ENCODE data around the gene CLTB. TPM values are rescaled to one million over a fixed set of nuclear protein-coding genes. Genes with fewer than 3 reads are reported as not detected.

Gene CLTB
- total and polyA plus RNA-seq, 10 donors = 51.9 to 98.4 (median 63.9) TPM

DNA sequence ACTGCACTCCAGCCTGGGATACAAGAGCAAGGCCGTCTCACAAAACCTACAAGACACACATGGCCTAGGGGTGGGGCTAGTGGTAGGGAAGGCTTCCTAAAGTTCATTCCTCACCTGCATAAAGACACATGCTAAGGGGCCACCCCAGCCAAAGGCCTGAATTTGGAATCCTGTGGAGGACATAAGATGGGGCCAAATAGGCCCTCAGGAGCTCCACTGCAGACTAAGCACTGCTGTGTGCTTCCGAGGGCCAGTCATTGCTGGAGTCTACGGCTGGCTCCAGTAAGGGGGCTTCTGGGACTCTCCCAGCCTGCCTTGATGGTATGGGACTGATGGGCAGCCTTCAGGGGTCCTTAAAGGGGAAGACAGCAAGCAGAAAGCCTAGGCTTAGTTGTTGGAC, 33.6 kb downstream of the CLTB start:
- intact Hi-C loops (cut with DNase I; ENCODE audit: low total_unique reads) = no loop called here
- no peaks in the 10 kb centered on the region for H3K9me3 ChIP-seq
- DNase-seq = peak; percentile 15
- TF ChIP-seq POLR2AphosphoS5 (IDR thresholded peaks at IDR 0.05) (no peak), POLR2A (IDR thresholded peaks at IDR 0.05) (no peak)
- TF ChIP-seq, protein P1, sequence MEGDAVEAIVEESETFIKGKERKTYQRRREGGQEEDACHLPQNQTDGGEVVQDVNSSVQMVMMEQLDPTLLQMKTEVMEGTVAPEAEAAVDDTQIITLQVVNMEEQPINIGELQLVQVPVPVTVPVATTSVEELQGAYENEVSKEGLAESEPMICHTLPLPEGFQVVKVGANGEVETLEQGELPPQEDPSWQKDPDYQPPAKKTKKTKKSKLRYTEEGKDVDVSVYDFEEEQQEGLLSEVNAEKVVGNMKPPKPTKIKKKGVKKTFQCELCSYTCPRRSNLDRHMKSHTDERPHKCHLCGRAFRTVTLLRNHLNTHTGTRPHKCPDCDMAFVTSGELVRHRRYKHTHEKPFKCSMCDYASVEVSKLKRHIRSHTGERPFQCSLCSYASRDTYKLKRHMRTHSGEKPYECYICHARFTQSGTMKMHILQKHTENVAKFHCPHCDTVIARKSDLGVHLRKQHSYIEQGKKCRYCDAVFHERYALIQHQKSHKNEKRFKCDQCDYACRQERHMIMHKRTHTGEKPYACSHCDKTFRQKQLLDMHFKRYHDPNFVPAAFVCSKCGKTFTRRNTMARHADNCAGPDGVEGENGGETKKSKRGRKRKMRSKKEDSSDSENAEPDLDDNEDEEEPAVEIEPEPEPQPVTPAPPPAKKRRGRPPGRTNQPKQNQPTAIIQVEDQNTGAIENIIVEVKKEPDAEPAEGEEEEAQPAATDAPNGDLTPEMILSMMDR (IDR thresholded peaks at IDR 0.05 in 8 of 11, conservative IDR thresholded peaks at IDR 0.05 in 3 of 11) = no peak
- peaks cover 5 to 20% (median 14%) of the 10 kb centered on the region in 6 donors for H3K4me1 ChIP-seq
- WGBS, 5 donors = 79 to 93% (median 89%) methylated on average over 2 to 3 of the region's 3 CpGs
- no peak overlapping the region for H3K27ac ChIP-seq
- no peaks in the 10 kb centered on the region for H3K27me3 ChIP-seq (replicated peaks in 1 of 7)
- no peak overlapping the region for H3K4me3 ChIP-seq
- peaks cover 0 to 69% (median 49%) of the 10 kb centered on the region in 6 donors for H3K36me3 ChIP-seq

GRCh38 chr5:176381979-176382378, 34.4 kb downstream of the CLTB start:
- H3K4me1 ChIP-seq = peaks cover 0 to 15% (median 7%) of the 10 kb centered on the region in 6 donors
- H3K9me3 ChIP-seq = no peaks in the 10 kb centered on the region
- DNase-seq = peak; percentile 30
- TF ChIP-seq POLR2AphosphoS5 (IDR thresholded peaks at IDR 0.05) = no peak
- peaks cover 0 to 69% (median 49%) of the 10 kb centered on the region in 6 donors for H3K36me3 ChIP-seq
- intact Hi-C loops (cut with DNase I; ENCODE audit: low total_unique reads) = no loop called here
- no peak overlapping the region for H3K4me3 ChIP-seq
- no peak overlapping the region for H3K27ac ChIP-seq
- H3K27me3 ChIP-seq (replicated peaks in 1 of 7) = no peaks in the 10 kb centered on the region
- WGBS, 5 donors = 95 to 100% (median 96%) methylated on average over 2 to 3 of the region's 3 CpGs

- DNase-seq = no peak
Observed at GRCh38 chr5:176381423-176381822, 34.9 kb downstream of the CLTB start.

GRCh38 chr5:176379881-176380280, 36.5 kb downstream of the CLTB start:
- Histone ChIP-seq H3K36me3 (peaks cover 0 to 48% (median 36%) of the 10 kb centered on the region in 6 donors), H3K4me3 (no peak overlapping the region), H3K4me1 (no peaks in the 10 kb centered on the region), H3K9me3 (no peaks in the 10 kb centered on the region), H3K27ac (no peak overlapping the region), H3K27me3 (replicated peaks in 1 of 7) (no peaks in the 10 kb centered on the region)
- 58 to 67% (median 62%) methylated on average over 3 of the region's 3 CpGs for WGBS, 5 donors
- intact Hi-C loops (cut with DNase I; ENCODE audit: low total_unique reads) = no loop called here
- TF ChIP-seq POLR2A (IDR thresholded peaks at IDR 0.05) = no peak
- no peak for TF ChIP-seq POLR2AphosphoS5 (IDR thresholded peaks at IDR 0.05)
- TF ChIP-seq, protein P1 (IDR thresholded peaks at IDR 0.05 in 8 of 11, conservative IDR thresholded peaks at IDR 0.05 in 3 of 11) = no peak
- DNase-seq = no peak

More at GRCh38 chr5:176381423-176381822, 34.9 kb downstream of the CLTB start:
- Histone ChIP-seq H3K27ac (no peak overlapping the region), H3K27me3 (replicated peaks in 1 of 7) (no peaks in the 10 kb centered on the region), H3K36me3 (peaks cover 0 to 64% (median 48%) of the 10 kb centered on the region in 6 donors), H3K9me3 (no peaks in the 10 kb centered on the region), H3K4me3 (no peak overlapping the region), H3K4me1 (peaks cover 0 to 9% (median 2%) of the 10 kb centered on the region in 6 donors)
- 81 to 94% (median 92%) methylated on average over 3 of the region's 3 CpGs for WGBS, 5 donors
- intact Hi-C loops (cut with DNase I; ENCODE audit: low total_unique reads) = no loop called here
- TF ChIP-seq POLR2A (IDR thresholded peaks at IDR 0.05) = no peak
- TF ChIP-seq, protein P1 (IDR thresholded peaks at IDR 0.05 in 8 of 11, conservative IDR thresholded peaks at IDR 0.05 in 3 of 11) = no peak
- TF ChIP-seq POLR2AphosphoS5 (IDR thresholded peaks at IDR 0.05) = no peak
